DMS114 treated with DMSO at 0.1 percent for 48 hours (cell line): ENCODE results near the gene SLC39A3.
"Not testable (repeated sequence)": the region's sequence is repeated elsewhere in the genome, so short reads cannot be mapped to it uniquely, and the experiment has no call there.

Source experiments
- DNase-seq: peaks from one replicate; lab custom pipeline; 2025; ENCODE audit not compliant: unreplicated experiment; lab: John Stamatoyannopoulos, UW

SLC39A3 gene

DNA sequence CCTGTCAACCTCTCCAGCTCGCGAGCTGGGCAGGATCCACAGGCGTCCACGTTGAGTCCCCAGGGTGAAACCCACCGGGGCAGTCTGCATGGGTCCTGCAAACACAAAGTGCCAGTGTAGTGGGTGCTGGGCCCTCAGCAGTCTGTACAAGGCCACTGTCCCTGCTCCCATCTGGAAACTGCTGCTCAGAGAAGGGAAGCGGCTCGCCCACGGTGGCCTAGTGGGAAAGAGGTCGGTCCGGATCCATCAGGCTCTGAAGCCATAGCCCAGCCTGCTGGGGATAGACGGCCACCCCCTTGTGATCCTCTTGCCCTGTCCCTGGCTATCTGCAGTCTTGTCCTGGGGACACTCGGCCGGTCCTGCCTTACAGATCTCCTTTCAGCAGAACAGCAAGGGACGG is 16.1 kb downstream of the SLC39A3 start:
- DNase-seq, result no peak

DNA sequence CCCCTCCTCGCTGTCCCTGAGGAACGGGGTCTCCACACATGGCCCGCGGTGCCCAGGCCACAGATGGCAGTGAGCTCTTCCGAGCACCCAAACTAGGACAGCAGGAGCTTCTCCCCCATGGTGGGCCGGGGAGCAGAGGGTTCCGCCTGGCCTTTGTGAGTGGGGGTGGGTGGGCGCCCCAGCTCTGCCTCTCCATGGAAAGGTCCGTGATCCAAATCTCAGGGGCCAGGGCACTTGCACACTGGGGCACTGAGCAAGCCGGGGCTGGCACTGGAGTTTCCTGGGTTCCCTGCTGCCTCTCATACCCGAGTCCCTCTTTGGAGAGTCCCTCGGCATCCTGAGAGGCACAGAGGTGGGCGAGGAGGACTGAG is 16.5 kb downstream of the SLC39A3 start:
- DNase-seq, result no peak

DNA sequence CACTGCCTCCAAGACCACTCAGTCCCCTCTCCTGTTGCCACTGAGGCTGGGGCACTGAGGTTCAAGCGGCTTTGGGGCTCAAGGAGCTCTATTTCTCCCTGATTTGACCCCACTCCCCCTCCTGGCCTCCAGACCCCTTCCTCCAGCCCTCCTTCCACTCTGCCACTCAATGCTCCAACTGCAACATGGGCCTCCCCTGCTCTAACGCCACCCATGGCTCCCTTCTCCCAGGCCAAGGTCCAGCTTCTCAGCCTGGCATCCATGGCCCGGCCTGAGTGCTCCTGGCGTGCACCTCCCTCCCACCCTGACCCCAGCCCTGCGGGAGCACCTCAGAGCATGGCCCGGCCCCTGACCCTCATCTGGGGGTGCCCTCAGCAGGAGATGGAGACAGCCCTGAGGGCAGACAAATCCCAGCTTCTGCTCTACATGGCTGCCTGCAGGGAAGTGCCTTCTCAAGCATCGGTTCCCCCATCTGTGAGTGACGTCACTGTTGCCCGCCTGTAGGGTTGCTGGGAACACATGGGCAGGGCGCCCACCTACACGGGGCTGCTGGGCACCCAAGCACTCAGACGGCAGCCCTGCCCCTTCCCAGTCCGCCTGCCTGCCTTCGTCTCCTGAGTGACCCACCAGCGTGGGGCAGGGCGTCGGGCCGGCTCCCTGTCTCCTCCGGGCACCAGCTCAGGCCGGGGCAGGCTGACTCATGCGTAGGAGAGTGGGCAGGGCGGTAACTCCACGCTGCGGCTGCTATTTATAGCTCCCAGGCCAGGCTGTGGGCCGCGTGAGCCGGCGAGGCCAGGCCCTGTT is 17.1 kb downstream of the SLC39A3 start:
- DNase-seq, result no peak

DNA sequence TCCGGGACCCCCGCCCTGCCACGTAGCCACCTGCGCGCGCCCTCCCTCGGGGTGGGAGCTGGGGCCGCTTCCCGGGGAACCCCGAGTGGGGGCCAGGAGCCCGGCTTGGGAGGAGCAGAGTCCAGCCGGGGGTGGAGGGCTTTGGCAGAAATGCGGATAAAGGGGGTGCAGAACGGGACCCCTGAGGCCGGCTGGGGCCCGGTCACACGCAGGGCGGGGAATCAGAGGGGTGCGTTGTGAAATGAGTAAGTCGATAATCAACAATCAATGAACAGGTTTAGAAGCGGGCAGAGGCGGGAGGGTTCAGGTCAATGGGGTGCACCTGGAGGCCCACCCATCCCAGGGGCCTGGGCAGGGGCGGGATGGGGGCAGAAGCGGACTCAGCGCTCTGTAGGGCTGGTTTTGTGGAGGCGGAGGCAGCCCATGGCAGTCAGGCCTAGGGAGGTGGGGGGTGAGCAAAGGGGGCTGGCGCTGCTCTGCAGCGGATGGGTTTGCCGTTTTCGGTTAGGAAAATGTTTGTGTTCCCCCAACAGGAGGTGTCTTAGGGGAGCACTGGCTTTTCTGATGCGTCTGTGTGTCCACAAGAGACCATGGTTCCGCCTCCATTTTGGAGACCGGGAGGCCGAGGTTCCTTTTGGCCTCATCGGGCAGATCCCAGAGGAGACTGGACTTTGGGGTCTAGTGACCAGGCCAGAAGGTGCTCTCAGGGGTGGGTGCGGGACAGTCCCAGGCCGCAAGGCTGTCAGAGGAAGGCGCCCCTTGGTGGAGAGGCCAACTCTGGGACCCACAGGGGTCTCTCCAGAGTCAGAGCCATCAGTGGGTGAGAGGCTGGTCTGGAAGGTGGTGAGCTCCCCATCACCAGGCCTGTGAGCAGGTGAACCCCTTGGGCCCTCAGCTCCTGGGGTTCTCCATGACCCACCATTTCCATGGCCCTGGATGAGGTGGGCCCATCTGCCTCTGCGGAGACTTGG is 18.0 kb downstream of the SLC39A3 start:
- no peak for DNase-seq

DNA sequence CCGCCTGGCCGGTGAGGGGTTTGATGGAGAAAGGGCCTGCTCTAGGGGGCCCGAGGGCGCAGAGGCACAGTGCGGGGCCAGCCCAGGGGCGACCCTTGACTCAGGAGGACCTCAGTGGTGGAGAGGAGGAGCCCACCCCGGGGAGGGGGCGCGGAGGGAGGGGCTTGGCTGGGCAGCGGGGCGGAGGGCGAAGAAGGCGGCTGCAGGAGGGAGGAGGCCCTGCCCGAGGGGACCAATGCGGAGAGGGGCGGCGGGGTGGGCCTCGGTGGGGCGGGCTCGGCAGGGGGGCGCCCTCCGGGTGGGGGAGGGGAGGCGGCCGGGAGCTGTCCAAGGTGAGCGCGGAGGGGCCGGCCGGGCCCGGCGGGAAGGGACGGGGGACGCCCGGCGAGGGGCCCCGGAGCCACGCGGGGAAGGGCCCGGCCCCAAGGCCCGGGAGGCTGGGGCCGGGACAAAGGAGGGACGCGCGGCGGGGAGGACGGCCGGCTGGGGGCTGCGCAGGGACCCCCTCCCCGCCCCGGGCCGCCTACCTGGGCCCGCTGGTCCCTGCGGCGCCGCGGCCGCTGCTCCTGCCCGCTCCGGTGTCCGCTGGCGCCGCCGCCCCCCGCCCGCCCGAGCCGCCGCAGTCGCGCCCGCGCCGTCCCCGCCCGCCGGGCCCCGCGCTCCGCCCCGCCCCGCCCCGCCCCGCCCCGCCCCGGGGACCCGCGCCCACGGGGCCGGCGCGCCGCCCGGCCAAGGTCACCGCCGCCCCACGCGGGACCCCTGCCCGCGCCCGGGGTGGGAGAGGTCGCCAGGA is 18.8 kb downstream of the SLC39A3 start, which contains the start of gene DIRAS1:
Gene DIRAS1 (minus strand): TSS at position 596 of the 793 bp plus-strand sequence. CDS start 3,566 bp downstream, outside the sequence.
- no peak for DNase-seq

DNA sequence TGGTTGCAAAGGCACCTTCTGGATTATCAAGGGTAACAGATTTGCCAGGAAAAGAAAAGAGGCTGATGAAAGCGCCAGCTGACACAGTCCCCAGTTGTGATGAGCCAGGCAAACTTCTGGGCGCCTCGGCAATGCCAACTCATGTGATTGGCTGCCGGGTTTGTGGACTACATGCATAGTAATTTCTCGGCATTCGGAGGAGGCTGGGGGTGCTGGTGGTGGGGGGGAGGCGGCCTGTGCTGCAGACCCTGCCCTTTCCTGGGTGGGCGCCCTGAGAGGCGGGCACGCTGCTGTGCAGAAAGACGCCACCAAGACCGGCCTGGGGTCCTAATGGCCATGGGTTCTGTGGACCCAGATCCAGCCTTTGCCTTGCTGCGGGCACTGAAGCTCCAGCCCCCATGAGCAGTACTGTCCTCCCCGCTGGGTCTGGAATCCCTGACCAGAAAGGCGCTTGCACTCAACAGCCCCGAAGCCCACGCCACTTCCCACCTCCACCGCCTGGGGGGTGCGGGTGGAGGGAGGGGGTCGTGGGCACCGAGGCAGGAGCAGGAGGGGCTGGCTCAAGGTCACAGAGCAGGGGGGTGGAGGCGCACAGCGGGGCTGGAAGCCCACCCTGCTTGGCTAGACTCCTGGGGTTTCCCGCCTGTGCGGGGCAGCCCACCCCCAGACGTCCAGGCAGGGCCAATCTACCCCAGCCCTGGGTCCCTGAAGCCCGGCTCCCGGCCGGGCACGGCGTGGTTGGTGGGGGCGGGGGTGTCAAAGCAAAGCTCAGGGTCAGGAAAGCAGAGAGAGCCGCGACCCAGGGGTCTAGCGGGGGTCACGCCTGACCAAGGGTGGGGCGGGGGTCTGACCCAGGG is 19.7 kb downstream of the SLC39A3 start:
- DNase-seq, result no peak

DNA sequence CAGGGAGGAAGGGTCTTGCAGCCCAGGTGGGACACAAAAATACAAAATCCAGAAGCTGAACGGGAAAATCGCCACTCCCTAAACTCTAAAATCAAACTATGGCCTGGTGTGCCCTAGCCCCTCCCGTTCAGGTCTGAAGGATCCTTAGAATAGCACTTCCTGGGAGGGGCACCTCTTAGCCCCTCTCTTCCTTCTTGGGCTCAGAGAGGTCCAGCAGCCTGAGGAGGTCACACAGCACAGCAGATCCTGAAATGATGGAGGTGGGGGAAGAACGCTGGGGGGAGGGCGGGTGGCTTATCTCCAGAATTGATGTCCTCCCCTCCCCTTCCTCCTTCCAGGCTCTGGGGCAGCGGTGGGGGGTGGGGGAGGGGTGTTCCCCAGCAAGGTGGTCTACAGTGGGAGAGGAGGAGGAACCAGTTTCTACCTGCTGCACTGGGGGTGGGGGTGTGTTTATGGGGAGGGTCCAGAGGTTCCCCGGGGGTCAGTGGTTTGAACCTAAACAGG is 20.5 kb downstream of the SLC39A3 start:
- no peak for DNase-seq

DNA sequence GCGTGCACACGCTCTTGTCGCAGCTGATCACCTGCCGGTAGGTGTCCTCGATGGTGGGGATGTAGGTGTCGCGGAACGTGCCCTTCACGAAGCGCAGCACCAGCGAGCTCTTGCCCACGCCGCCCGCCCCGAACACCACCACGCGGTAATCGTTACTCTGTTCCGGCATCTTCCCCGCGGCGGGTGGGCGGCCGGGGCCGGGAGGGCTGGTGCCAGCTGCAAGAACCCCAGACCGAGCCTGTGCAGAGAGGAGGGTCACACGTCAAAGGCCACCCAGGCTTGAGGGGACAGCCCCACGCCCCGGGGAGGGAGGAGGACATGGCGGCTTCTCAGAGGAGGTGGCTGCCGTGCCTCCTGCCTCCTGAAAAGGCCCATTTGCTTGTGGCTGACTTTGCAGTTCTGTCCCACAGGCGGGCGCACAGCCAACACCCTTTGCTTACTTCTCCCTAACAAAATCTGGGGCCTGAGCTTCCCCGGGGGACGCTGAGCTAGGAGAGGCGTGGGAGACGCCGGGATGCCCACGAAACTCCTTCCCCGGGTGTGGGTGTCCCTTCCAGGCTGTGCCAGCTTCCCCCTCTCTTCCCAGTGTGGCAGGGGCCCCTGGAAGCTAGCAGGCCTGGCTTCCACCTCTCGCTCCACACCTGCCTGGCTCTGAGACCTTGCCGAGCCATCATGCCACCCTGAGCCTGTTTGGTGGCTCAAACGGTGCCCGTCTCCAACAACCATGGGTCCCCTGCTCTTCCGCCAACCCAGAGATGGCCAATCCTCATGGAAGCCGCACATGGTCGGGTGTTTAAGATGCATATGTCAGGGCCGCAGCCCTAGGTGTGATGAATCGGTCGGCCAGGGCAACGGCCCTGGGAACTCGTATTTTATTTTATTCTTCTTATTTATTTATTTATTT is 21.9 kb downstream of the SLC39A3 start:
- DNase-seq, result no peak

DNA sequence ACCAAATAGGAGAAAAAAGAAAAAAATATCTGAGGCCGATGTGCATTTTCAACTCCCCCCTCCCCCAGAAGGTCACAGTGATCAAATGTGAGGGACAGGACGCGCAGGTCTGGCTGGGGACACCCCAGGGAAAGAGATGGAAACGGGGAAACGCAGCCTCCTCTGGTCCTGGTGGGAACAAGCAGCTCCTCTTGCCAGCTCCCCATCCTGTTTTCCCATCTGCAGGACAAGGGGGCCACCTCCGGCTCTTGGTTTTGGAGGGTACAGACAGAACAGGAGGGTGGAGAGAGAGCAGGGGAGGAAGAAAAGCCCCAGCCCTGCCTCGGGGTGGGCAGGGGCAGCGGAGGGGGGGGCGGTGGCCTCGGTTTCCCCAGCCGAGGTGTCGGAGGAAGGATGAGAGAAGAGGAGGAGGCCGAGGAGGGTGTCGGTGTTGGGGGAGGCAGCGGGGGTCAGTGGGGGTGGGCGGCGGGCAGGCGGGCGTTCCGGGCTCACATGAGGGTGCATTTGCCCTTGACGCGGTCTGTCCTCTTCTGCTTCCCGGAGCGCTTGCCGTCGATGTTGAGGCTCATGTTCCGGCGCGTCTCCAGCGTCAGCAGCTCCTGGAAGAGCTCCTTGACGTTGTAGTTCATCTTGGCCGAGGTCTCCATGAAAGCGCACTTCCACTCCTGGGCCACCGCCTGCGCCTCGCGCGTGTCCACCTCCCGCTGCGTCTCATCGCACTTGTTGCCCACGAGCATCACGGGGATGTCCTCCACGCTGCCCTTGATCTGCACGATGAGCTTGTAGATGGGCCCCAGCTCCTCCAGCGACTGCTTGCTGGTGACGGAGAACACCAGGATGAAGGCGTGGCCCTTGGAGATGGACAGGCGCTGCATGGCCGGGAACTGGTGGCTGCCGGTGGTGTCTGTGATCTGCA is 22.8 kb downstream of the SLC39A3 start:
- DNase-seq, result no peak

DNA sequence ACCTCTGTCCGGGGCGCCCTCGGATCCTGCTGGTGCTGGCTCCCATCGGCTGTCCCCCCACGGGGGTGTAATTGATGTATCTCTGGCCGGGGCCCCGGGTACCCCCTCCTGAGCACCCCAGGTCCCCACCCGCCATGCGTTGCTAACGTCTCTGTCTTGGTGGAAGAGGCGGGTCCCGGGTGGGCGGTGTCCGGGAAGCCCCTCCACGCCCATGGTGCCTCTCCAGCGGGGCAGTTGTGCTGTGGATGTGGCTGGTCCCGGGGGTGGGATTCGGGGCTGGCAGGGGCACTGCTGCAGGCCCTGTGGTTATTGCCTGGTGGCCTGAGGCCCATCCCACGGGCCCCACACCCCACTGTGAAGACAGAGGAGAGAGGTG is 23.6 kb downstream of the SLC39A3 start:
- DNase-seq, result no peak

DNA sequence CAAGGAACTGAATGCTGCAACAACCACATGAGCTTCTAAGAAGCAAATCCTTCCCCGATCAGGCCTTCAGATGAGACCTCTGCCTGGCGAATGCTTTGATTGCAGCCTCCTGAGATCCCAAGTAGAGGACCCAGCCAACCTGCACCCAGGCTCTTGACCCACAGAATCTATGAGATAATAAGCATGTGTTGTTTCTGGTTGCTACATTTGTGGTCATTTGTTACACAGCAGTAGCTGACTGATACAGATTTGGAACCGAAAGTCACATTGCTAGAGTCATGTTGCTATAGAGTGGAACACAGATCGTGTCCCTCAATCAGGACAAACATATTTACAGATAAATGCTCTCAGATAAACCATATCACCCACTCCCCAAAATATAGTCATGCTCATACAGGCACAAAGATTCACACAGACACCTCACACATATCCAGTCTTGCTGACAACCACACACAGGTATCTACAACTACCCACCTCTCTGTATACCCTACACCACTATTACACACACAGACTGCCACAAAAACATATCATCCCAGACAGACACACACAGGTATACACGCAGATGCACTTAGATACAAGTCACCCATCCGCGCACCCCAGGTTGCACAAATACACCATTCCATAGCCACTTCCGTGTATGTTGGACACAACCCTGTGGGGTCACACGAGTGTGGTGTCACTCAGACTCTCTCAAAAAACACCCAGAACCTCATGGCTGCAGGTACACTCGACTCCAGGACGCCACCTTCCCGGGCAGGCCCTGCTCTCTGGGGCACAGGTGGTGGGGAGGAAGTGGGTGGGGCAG is 24.1 kb downstream of the SLC39A3 start:
- no peak for DNase-seq

DNA sequence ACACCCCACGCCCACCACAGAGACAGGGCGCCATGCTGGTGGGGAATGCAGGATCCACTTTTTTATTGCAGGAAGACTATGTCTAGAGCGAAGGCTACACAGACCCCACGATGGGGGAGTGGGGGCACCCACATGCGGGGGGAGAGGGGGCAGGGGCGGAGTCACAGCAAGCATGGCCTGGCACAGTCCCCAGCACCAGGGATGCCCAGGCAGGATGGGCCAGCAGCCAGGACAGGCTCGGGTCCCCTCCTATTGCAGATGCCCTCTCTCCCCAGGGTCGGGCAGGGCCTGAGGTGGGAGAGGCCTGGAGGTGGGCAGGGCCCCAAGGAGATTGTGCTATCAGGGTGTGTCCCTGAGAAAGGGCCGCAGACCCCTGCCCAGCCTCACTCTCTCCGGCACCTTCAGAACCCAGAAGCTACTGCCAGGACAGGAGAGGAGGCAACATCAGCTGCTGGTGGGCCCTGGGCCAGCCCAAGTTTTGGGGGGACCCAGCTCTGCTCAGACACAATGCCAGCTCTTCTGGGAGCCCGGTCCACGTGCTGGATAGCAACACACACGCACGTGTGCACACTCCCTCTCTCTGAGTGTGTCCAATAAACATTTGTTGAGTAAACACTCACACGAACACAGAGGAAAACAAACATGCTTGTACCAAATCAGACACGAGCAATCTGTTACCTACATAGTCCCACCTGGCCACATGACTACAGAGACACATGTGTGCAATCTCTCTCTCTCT is 25.1 kb downstream of the SLC39A3 start:
- DNase-seq, result no peak

DNA sequence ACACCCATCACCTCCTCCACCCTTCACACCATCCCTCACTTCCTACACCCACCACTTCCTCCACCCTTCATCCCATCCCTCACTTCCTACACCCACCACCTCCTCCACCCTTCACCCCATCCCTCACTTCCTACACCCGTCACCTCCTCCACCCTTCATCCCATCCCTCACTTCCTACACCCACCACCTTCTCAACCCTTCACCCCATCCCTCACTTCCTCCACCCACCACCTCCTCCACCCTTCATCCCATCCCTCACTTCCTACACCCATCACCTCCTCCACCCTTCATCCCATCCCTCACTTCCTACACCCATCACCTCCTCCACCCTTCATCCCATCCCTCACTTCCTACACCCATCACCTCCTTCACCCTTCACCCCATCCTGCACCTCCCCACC is 25.7 kb downstream of the SLC39A3 start:
- not testable (repeated sequence) for DNase-seq

DNA sequence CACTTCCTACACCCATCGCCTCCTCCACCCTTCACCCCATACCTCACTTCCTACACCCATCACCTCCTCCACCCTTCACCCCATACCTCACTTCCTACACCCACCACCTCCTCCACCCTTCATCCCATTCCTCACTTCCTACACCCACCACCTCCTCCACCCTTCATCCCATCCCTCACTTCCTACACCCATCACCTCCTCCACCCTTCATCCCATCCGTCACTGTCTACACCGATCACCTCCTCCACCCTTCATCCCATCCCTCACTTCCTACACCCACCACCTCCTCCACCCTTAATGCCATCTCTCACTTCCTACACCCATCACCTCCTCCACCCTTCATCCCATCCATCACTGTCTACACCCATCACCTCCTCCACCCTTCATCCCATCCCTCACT is 26.6 kb downstream of the SLC39A3 start:
- not testable (repeated sequence) for DNase-seq

DNA sequence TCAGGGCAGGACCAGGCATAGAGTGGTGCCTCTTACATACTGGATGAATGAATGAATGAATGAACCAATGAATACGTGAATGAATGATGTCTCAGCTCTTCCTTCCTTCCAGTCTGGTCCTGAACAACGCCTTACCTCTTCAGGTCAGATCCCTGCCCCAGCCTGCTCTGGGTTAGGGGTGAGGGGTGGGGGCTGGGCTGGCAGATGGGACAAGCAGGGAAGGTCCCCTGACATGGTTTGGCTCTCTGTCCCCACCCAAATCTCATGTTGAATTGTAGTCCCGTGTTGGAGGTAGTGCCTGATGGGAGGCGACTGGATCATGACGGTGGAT is 28.0 kb downstream of the SLC39A3 start:
- no peak for DNase-seq

DNA sequence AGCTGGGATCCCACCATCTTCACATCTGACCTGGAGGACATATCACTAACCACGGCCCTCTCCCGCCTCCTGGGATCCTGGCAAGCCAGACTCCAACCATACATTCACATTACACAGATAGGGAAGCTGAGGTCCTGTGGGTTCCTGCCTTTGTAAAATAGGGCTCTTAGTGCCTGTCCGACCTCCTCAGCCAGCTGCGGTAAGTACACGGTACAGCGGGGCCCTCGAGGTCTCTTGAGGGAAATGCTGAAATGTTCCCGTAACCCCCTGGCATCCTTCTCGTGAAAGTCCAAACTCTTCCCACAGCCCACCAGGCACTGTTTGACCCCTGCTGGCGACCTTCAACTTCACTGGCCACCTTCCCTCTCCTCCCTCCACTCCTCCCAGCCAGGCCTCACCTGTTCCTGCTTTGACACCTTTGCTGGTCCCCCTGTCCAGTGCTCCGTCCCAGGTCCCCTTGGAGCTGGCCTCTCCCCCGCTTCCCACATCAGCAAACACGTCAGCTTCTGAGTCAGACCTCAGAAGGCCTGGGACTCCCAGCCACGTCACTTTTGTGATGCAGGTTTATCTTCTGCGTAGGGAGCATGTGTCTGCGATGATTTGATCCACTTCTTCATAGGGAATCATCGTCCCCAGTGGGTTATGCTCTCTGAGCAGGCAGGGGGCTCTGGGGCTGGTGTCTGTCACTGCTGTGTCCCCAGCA is 28.5 kb downstream of the SLC39A3 start:
- DNase-seq, result no peak
